ENCODE data around the gene HAGH.

Gene HAGH

GRCh38 chr16:1785846-1786170 lies 40.8 kb downstream of the HAGH start:
- no peak for FAIRE-seq

DNA sequence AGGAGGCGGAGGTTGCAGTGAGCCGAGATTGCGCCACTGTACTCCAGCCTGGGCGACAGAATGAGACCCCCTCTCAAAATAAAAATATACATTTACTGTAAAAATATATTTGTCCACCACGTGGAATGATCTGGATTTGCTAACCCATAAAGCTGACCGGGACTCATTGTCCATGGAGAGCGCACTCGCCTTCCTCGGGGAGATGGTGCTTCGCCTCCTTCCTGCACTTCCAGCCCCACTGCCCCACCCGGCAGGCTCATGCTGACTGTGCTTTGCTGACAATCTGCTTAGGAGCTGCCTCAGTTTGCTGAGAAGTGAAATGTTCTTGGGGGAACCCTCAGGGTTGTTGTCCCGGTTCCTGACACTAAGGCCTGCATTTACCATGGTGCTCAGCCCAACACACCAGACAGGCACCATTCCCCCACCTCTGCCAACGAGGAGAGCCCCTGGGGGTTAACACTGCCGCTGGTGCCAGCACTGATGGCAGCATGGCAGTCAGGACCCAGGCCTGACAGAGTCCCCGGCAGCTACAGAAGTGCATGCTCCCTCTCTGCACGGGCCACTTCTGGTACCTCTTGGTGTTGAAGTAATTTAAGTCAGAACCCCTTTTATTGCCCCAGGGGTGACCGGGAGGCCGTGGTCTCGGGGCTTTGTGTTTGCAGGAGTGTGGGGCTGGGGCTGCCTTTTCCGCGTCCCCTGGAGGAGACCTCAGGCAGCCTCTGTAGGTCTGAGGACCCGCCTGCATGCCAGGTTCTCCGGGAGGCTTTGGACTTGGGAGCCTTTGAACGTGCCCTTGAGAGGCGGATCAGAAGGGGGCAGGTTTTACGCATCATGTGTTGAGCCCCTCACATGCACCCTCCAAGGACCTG lies 41.4 kb downstream of the HAGH start:
- no peak for FAIRE-seq

DNA sequence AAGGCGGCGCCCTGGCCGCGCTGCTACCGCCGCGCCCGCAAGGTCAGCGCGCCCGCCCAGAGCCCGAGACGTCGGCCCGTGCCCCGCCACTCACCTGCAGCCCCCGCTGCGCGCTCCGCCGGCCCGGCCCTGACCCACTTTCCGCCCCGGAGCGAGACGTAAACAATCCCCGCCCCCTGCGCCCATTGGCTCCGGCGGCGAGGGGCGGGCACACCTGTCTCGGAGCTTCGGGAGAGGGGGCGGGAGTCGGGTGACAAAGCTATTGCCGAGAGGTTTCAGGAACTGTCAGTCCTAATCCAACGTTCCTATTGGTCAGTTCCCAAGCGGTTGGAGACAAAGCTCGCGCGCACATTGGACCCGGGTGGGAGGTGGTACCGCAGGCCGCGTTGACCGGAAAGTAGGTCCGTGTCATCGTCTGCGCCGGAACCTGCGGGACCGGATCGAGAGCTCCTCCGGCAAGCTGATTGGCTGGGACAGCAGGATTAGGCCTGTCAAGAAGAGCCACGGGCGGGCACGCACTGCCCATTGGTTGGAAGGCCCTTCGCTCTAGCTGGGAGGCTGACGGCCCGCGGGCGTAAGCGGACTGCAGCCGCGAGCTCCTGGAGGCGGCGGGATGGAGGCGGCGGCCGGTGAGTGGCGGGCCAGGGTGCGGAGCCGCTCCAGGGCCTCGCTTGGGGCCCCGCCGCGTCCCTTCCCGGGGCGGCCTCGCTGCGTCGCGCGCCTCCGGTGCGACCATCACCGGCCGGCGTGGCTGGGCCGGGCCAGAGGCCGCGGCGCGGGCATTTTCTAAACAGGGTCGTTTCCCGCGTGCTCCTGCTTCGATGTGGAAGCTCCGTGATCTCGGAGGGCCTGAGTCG lies 44.0 kb downstream of the HAGH start, which contains the start of the genes NUBP2 and SPSB3:
Gene NUBP2 (plus strand): TSS at position 553 of the 857 bp plus-strand sequence. CDS start 61 bp downstream, at position 614.
Gene SPSB3 (minus strand): TSS at position 164 of the 857 bp plus-strand sequence. CDS start 1,088 bp downstream, outside the sequence.
- FAIRE-seq = peak; percentile 98

GRCh38 chr16:1781758-1782407 lies 44.7 kb downstream of the HAGH start:
- no peak for FAIRE-seq

- FAIRE-seq = no peak
These were observed 45.4 kb downstream of the HAGH start for GRCh38 chr16:1781254-1781653.

DNA sequence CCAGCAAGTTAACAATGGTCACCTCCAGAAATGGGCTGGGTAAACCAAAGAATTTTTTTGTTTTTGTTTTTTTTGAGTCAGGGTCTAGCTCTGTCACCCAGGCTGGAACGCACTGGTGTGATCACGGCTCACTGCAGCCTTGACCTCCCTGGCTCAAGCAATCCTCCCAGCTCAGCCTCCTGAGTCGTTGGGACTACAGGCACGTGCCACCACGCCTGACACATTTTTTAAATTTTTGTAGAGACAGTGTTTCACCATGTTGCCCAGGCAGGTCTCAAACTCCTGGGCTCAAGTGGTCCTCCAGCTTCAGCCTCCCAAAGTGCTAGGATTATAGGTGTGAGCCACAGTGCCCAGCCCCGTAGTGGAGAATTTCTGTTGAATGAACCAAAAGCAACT lies 46.0 kb downstream of the HAGH start:
- FAIRE-seq = no peak

DNA sequence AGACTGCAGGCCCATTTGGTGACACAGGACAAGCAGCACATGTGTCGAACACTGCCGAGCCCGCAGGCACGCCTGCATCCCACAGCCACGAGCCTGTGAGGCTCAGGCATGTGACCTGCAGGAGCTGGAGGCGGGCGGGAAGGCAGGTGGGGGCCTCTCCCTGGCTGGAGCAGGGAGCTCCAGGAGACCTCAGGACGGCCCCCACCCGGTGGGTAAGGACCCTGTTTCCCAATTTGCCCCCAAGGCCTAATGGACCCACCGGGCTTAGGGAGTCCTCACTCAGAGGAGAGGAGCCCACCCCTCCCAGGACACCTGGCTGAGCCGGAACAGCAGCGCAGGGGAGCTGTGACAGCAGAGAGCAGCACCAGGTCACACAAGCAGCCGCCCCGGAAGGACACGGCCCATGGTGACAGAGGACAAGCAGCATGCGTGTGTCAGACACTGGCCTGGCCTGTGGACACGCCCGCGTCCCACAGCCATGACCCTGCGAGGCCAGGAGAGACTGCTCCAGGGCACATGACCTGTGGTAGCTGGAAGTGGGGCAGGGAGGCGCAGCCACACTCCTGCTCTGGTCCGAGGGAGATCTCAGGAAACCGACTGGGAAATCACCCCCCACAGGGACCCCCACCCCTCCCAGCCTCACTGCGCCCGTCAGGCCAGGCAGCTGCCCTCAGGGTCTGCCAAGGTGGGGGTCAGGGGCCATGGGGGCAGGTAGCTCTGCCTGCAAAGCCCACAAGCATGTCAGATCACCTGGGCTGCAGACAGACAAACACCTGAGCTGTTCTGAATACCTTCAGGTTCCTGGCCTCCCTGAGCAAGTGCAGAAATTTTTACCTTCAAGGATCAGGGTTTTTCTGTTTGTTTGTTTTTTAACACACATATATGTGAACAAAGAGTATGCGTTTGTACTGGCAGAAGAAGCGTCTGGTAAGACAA lies 46.6 kb downstream of the HAGH start:
- FAIRE-seq = no peak

GRCh38 chr16:1779234-1779701 lies 47.4 kb downstream of the HAGH start:
- FAIRE-seq = no peak

- FAIRE-seq = no peak
These were observed 48.1 kb downstream of the HAGH start for GRCh38 chr16:1778200-1779179.

- FAIRE-seq = no peak
These were observed 49.0 kb downstream of the HAGH start for GRCh38 chr16:1777375-1778199.

DNA sequence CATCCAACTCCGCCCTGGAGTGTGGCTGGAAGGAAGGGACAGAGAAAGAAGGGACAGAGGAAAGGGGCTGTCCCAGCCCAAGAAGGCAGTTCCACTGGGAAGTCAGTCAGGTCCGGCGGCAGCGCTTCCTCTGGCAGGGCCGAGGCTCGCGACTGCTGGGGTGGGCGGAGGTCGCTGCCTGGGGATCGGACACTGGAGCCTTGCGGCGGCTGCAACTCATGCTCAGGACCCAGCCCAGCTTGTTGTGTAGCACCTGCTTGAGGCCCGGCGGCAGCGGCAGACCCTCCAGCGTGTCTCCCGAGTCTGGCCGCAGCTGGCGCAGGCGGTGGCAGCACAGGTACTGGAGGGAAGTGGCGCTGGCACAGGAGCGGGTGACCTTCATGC lies 49.6 kb downstream of the HAGH start:
- FAIRE-seq = no peak

DNA sequence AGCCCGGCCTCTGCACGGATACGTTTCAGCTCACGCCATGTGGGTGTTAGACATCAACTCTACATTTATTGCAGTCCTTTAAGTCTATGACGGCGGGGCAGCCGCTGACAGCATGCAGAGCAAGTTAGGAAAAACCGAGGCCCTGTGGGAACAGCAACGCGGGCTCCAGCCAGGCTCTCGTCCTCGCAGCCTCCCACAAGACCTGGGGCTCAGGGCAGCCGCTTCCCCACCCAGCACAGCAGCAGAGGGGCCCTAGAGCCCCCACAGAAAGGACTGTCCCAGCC lies 50.0 kb downstream of the HAGH start:
- no peak for FAIRE-seq

DNA sequence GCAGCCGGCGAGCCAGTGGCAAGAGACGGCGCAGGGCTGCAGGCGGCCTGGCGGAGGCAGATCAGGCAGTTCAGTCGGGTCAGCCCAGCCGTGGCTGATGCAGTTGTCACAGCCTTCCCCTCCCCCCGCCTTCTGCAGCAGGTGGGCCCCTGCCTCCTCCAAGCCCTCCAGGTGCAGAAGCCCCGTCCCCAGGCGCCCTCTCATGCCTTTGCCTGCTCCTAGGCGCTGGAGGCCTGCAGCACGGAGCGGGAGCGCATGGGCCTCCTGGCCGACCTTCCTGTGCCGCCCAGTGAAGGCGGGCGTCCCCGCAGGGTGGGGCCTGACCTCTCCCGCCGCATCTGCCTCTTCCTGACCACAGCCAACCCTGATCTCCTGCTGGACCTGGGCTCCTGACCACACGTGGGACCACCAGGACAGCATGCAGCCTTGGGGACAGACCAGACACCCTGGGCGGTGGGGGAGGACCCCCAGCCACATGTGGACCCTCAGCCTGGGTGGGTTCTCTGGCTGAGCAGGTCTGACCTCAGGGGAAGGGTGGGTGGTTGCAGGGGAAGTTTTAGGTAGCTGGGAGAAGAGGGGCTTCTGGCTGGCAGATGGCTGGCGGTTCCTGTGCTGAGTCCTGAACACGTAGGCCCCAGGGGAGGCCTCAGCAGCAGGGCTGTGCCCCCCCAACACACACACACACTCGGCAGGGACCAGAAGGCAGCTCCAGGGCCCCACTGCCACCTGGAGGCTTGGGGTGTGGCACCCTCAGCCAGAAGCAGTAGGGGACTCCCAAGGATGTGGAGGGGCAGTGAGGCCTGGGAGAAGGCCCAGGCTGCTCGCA lies 50.6 kb downstream of the HAGH start:
- no peak for FAIRE-seq

DNA sequence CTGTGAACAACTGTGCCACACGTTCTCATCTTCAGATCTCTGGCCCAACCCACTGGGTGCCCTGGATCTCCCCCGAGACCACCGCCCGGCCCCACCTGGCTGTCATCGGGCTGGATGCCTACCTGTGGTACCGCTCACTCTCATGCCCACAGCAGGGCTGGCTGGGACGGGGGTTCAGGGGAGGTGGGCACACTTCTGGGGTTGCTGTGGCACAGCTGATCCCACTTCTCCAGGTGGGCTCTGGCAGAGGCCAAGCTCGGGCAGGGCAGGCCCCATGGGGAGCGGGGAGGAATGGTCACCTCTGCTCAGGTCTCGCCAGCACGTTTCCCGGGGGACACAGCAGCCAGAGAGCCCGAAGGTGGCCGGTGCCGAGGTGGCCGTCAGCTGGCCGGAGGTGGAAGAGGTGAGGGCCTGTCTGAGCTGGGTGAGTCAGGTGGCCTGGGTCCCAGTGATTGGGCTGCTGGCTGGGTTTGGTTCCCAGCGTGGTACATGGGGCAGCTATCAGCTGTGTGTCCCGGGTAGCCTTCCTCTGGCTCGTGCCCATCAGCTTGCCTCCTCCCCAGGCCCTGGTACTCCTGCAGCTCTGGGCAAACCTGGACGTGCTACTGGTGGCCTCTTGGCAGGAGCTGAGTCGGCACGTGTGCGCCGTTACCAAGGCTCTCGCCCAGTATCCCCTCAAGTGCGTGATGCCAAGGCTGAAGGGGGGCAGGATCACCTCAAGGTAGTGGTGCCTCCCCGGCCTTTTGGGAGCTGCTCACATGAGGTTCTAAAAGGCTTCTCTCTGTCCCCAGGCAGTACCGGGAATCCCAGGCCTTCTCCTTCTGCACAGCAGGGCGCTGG lies 51.4 kb downstream of the HAGH start:
- no peak for FAIRE-seq

DNA sequence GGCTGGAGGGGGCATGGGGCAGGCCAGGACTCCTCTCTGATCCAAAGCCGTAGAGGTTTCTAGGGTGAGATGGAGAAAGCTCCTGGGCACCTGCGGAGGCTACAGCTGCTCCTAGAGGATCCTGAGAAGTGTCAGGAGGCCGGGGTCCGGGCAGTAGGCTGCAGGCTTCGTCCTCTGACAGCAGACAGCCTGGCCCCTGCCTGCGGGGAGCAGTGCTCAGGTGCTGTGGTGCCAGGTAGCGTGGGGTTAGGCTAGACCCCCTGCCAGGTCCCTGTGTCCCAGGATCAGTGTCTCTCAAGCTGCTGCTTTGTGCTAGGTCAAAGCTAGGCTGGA lies 52.2 kb downstream of the HAGH start:
- FAIRE-seq = no peak

DNA sequence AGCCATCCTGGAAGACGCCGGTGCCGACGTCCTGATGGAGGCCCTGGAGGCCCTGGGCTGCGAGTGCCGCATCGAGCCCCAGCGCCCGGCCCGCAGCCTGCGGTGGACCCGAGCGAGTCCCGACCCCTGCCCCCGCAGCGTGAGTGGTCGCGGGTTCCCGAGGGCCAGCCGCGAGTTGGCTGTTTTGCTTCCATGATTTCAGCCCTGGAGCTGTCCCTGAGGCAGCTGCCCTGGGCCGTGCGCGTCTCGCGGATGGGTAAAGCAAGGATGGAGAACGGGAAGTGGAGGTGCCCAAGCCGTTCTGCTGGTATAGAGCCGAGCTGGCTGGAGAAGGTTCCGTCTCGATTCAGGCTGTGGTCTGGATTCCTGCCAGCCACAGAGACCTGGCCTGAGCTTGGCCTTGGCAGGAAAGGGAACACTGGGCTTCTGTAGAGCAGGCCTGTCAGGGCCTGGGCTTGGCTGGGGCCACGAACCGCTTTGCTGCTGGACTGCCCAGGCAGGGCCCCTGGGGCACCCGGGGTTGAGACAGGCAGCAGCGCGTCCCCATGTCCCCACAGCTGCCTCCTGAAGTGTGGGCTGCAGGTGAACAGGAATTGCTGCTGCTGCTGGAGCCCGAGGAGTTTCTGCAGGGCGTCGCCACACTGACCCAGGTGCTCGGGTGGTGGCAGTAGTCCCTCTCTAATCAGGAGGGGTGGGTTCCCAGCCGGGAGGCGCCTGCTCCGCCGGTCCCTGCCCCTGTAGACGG lies 52.8 kb downstream of the HAGH start:
- FAIRE-seq = no peak

- FAIRE-seq = no peak
These were observed 53.5 kb downstream of the HAGH start, which contains the start of gene MRPS34 for GRCh38 chr16:1772908-1773702. TSS of gene MRPS34 (minus strand) at chr16:1773134. CDS start at chr16:1773119, 15 bp downstream.

Measured in TTC549 (cell line).